Heart left ventricle (tissue), 16 donors: ENCODE measurements around the gene DTNB. TPM values are rescaled to one million over a fixed set of nuclear protein-coding genes. Genes with fewer than 3 reads are reported as not detected.

Experiments
- ATAC-seq, 4 donors: fragments of 200-7000 bp; cut with Tn5 transposase; one replicate each; pipeline ENCODE4 v1.9.1; 2020 to 2022; ENCODE audit warnings: moderate library complexity in 4 of 4, mild to moderate bottlenecking in 3 of 4, moderate number of reproducible peaks in 1 of 4
- DNase-seq, 5 donors: peaks; one replicate each; pipeline ENCODE4 v3.0.0-alpha.2; 2020
- H3K27ac ChIP-seq, 12 donors: fragments of 200-600 bp; sonication (generic) in 4 of 12; one replicate each; pipeline versions ENCODE4 v1.5.0 to v1.8.0; 2016 to 2022; ENCODE audit warnings: mild to moderate bottlenecking in 2 of 12
- H3K27me3 ChIP-seq, 9 donors: fragments of 200-600 bp; sonication (generic) in 2 of 9; one replicate each; pipeline versions ENCODE4 v1.5.1 to v1.8.0; 2016 to 2022; ENCODE audit warnings: mild to moderate bottlenecking in 3 of 9
- H3K36me3 ChIP-seq, 9 donors: fragments of 200-600 bp; sonication (generic) in 2 of 9; one replicate each; pipeline versions ENCODE4 v1.5.0 to v1.8.0; 2018 to 2022; ENCODE audit warnings: mild to moderate bottlenecking in 2 of 9
- H3K4me1 ChIP-seq, 12 donors: fragments of 200-600 bp; sonication (generic) in 4 of 12; one replicate each; pipeline versions ENCODE4 v1.5.0 to v1.8.0; 2016 to 2022; ENCODE audit warnings: mild to moderate bottlenecking in 3 of 12
- H3K4me3 ChIP-seq, 12 donors: fragments of 200-600 bp; sonication (generic) in 4 of 12; one replicate each; pipeline versions ENCODE4 v1.5.0 to v1.8.0; 2017 to 2022; ENCODE audit warnings: mild to moderate bottlenecking in 9 of 12, moderate library complexity in 4 of 12
- H3K9me3 ChIP-seq, 12 donors: fragments of 200-600 bp; sonication (generic) in 4 of 12; one replicate each; pipeline versions ENCODE4 v1.5.0 to v1.8.0; 2016 to 2022; ENCODE audit warnings: mild to moderate bottlenecking in 1 of 12
- CTCF ChIP-seq, 12 donors: fragments of 200-600 bp; sonication (generic) in 4 of 12; IDR thresholded peaks; one replicate each; pipeline versions ENCODE4 v1.5.0 to v1.8.0; 2018 to 2022; ENCODE audit warnings: antibody characterized with exemption in 12 of 12, mild to moderate bottlenecking in 5 of 12
- POLR2A ChIP-seq, 2 donors: fragments of 450-650 bp; IDR thresholded peaks; one replicate each; pipeline ENCODE4 v1.6.1; 2017; ENCODE audit warnings: antibody characterized with exemption in 2 of 2, mild to moderate bottlenecking in 2 of 2, moderate library complexity in 2 of 2
- WGBS, 4 donors: extraction: QIAGEN DNeasy Blood & Tissue Kit in 2 of 4; methylation state at CpG; one replicate each; pipeline versions ENCODE4 v1.1.5 to v1.1.7; 2013 to 2018; 5-methylcytosine and 5-hydroxymethylcytosine counted together
- intact Hi-C, 10 donors: fragments of 100-400 bp; cut with DNase I; formaldehyde crosslinking; loops; one replicate each; pipeline versions ENCODE4 v1.11.1 to v1.14.2; 2022
- polyA plus RNA-seq, 2 donors: library from polyadenylated mRNA; stranded (reverse); fragments of 200-250 nt; gene quantifications; one replicate each; pipeline ENCODE4 v1.2.3, GENCODE V29; 2013
- total RNA-seq, 9 donors: library from RNA; depleted of rRNA in 2 of 9; stranded (reverse); fragments of >200 nt in 2 of 9; fragmentation: NEBNext Ultra II Directional in 3 of 9; extraction: Animal tissue kit (Norgen Biotek cat#: 25700) in 3 of 9; gene quantifications; one replicate each; pipeline versions ENCODE4 v1.1.0 to v1.2.4, GENCODE V29; 2016 to 2023
- donor health status: ischemic (EF 13 %, LVEDD 7.1; RV severe dilation, severe dysfunction).
- donor health status: healthy with polysubstance abuse.
- donor health status: DM: no; HTN: yes; CAD: no.
- donor health status: DM: no; HTN: no; CAD: no.
- donor health status: ischemic (EF 25% LVEDD 6.9; RV normal size, moderate dysfunction).
- donor health status: ischemic (EF 25% LVEDD 5.7; RV mildly dilated, moderate dysfunction).
- donor health status: healthy.
- donor health status: DM: yes; HTN: yes; CAD: no.
- donor health status: ischemic (EF 35%, LVEDD 5.7; RV mildly dilated, moderate dysfunction).
- donor health status: nonischemic (EF 11% LVEDD 7.7; RV severe dilation, severe dysfunction).
- donor health status: DM: yes; HTN: yes; CAD: no.
- donor health status: PGD.
- donor health status: ischemic (EF 29% LVEDD 5.4; RV normal size, mild dysfunction).
- donor health status: nonischemic (EF 23%, LVEDD 6.1; RV moderate dilation, normal function).

The DTNB gene
- total and polyA plus RNA-seq, 11 donors, result 2.5 to 17.3 (median 5.6) TPM

GRCh38 chr2:25389161-25389560 is 284.2 kb downstream of the DTNB start:
- WGBS, 4 donors, result 96 to 98% (median 97%) methylated on average over 9 of the region's 9 CpGs
- no peaks in the 10 kb centered on the region for H3K27me3 ChIP-seq
- TF ChIP-seq CTCF (IDR thresholded peaks at IDR 0.05), result no peak
- peaks cover 0 to 7% (median 0%) of the 10 kb centered on the region in 9 donors for H3K36me3 ChIP-seq
- H3K27ac ChIP-seq, result no peak overlapping the region
- H3K4me3 ChIP-seq, result no peak overlapping the region
- no peak for ATAC-seq
- intact Hi-C loops, result no loop called here
- no peak for DNase-seq
- no peaks in the 10 kb centered on the region for H3K4me1 ChIP-seq
- no peaks in the 10 kb centered on the region for H3K9me3 ChIP-seq

GRCh38 chr2:25388491-25388890 is 284.9 kb downstream of the DTNB start:
- Histone ChIP-seq H3K27ac (no peak overlapping the region), H3K4me3 (no peak overlapping the region), H3K9me3 (no peaks in the 10 kb centered on the region), H3K36me3 (peaks cover 0 to 7% (median 0%) of the 10 kb centered on the region in 9 donors), H3K4me1 (no peaks in the 10 kb centered on the region), H3K27me3 (no peaks in the 10 kb centered on the region)
- TF ChIP-seq CTCF (IDR thresholded peaks at IDR 0.05), result no peak
- TF ChIP-seq POLR2A (IDR thresholded peaks at IDR 0.05), result no peak
- ATAC-seq (no peak), DNase-seq (no peak)
- intact Hi-C loops, result no loop called here
- WGBS, 4 donors, result 79 to 94% (median 88%) methylated on average over 6 of the region's 6 CpGs

GRCh38 chr2:25387876-25388449 is 285.4 kb downstream of the DTNB start:
- Histone ChIP-seq H3K4me1 (no peaks in the 10 kb centered on the region), H3K36me3 (peaks cover 0 to 7% (median 0%) of the 10 kb centered on the region in 9 donors), H3K27ac (no peak overlapping the region), H3K27me3 (no peaks in the 10 kb centered on the region), H3K4me3 (no peak overlapping the region), H3K9me3 (no peaks in the 10 kb centered on the region)
- TF ChIP-seq CTCF (IDR thresholded peaks at IDR 0.05) (no peak), POLR2A (IDR thresholded peaks at IDR 0.05) (no peak)
- WGBS, 4 donors, result 93 to 94% (median 93%) methylated on average over 17 of the region's 17 CpGs
- DNase-seq, result no peak
- ATAC-seq, result no peak
- intact Hi-C loops, result no loop called here

- Histone ChIP-seq H3K27ac (no peak overlapping the region), H3K36me3 (peaks cover 0 to 7% (median 0%) of the 10 kb centered on the region in 9 donors), H3K4me3 (no peak overlapping the region), H3K9me3 (no peaks in the 10 kb centered on the region), H3K27me3 (no peaks in the 10 kb centered on the region), H3K4me1 (no peaks in the 10 kb centered on the region)
- no peak for TF ChIP-seq CTCF (IDR thresholded peaks at IDR 0.05)
- no peak for TF ChIP-seq POLR2A (IDR thresholded peaks at IDR 0.05)
- 91 to 93% (median 91%) methylated on average over 19 of the region's 19 CpGs for WGBS, 4 donors
- intact Hi-C loops, result no loop called here
- DNase-seq (no peak), ATAC-seq (no peak)
These were observed 286.2 kb downstream of the DTNB start for GRCh38 chr2:25386971-25387875.
